NCI-H226 (cell line): Measurements from ENCODE around the gene TRPC4AP.

Source experiments
- DNase-seq: peaks from one replicate; pipeline ENCODE4 v3.0.0-alpha.2; 2015

The TRPC4AP gene

GRCh38 chr20:34954904-34955230 is 137.7 kb downstream of the TRPC4AP start:
- DNase-seq: no peak

GRCh38 chr20:34953960-34954359 is 138.6 kb downstream of the TRPC4AP start:
- no peak for DNase-seq

- peak; percentile 35 for DNase-seq
These were observed 139.9 kb downstream of the TRPC4AP start for GRCh38 chr20:34952671-34953070.
